Measurements from ENCODE around the gene RAVER2. TPM values are rescaled to one million over a fixed set of nuclear protein-coding genes. Genes with fewer than 3 reads are reported as not detected.

Gene RAVER2
- total RNA-seq, 1 experiment from 2014 or later = 15.1 TPM

DNA sequence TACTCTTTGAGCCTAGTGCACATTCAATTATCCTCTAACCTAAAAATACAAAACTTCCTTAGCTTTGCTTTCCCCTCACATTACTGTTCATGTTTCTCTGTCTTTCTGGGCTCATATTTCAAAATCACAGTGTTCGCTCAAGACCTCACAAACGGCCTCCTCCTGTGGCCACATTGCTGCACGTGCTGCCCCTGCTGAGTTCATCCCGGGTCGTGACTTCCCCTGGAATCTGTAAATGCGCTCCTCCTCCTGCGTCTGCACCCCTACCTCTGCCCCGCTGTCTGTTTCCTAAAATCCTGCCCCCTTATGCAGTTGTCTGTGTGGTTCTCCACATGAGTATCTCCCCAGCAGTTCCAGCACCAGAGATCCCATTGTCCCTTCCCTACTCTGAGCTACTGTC lies 45.5 kb upstream of the RAVER2 start:
- in situ Hi-C loops (cut with HindIII; ENCODE audit: low pct_unique_long_range_greater_than_20kb, low sequenced_read_pairs) = no loop called here
- Histone ChIP-seq H3K4me3 (ENCODE audit: low read depth in 2 of 2, low read length in 2 of 2) (no peak overlapping the region), H3K9me3 (ENCODE audit: control insufficient read depth, insufficient read depth, low read depth, low read length) (no peaks in the 10 kb centered on the region), H3K36me3 (ENCODE audit: control insufficient read depth, insufficient read depth, low read length) (no peaks in the 10 kb centered on the region), H3K27me3 (ENCODE audit: control insufficient read depth, insufficient read depth, low read length) (no peaks in the 10 kb centered on the region), H3K4me1 (ENCODE audit: control insufficient read depth, insufficient read depth, low read length) (no peaks in the 10 kb centered on the region), H3K27ac (ENCODE audit: low read length) (no peak overlapping the region)
- POLR2A ChIA-PET = no interaction called here
- no TSS peak for BruUV-seq (replicated peaks)
- TF ChIP-seq POLR2AphosphoS5 (IDR thresholded peaks at IDR 0.05; ENCODE audit: low read depth, low read length) = no peak
- TF ChIP-seq SIN3A (IDR thresholded peaks at IDR 0.05; ENCODE audit: borderline replicate concordance, insufficient read depth, low read depth, low read length) = no peak
- TF ChIP-seq, protein P1, sequence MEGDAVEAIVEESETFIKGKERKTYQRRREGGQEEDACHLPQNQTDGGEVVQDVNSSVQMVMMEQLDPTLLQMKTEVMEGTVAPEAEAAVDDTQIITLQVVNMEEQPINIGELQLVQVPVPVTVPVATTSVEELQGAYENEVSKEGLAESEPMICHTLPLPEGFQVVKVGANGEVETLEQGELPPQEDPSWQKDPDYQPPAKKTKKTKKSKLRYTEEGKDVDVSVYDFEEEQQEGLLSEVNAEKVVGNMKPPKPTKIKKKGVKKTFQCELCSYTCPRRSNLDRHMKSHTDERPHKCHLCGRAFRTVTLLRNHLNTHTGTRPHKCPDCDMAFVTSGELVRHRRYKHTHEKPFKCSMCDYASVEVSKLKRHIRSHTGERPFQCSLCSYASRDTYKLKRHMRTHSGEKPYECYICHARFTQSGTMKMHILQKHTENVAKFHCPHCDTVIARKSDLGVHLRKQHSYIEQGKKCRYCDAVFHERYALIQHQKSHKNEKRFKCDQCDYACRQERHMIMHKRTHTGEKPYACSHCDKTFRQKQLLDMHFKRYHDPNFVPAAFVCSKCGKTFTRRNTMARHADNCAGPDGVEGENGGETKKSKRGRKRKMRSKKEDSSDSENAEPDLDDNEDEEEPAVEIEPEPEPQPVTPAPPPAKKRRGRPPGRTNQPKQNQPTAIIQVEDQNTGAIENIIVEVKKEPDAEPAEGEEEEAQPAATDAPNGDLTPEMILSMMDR (IDR thresholded peaks at IDR 0.05) = no peak
- TF ChIP-seq TCF7L2 (IDR thresholded peaks at IDR 0.05; ENCODE audit: low read depth, low read length) = no peak
- TF ChIP-seq, protein P2, sequence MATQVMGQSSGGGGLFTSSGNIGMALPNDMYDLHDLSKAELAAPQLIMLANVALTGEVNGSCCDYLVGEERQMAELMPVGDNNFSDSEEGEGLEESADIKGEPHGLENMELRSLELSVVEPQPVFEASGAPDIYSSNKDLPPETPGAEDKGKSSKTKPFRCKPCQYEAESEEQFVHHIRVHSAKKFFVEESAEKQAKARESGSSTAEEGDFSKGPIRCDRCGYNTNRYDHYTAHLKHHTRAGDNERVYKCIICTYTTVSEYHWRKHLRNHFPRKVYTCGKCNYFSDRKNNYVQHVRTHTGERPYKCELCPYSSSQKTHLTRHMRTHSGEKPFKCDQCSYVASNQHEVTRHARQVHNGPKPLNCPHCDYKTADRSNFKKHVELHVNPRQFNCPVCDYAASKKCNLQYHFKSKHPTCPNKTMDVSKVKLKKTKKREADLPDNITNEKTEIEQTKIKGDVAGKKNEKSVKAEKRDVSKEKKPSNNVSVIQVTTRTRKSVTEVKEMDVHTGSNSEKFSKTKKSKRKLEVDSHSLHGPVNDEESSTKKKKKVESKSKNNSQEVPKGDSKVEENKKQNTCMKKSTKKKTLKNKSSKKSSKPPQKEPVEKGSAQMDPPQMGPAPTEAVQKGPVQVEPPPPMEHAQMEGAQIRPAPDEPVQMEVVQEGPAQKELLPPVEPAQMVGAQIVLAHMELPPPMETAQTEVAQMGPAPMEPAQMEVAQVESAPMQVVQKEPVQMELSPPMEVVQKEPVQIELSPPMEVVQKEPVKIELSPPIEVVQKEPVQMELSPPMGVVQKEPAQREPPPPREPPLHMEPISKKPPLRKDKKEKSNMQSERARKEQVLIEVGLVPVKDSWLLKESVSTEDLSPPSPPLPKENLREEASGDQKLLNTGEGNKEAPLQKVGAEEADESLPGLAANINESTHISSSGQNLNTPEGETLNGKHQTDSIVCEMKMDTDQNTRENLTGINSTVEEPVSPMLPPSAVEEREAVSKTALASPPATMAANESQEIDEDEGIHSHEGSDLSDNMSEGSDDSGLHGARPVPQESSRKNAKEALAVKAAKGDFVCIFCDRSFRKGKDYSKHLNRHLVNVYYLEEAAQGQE (IDR thresholded peaks at IDR 0.05; ENCODE audit: insufficient read depth in 1 of 2, low read depth in 2 of 2, low read length in 1 of 2) = no peak
- ATAC-seq = no peak
- CTCF ChIA-PET = no interaction called here
- intact Hi-C loops (cut with micrococcal nuclease; ENCODE audit: unreplicated experiment) = no loop called here
- DNase-seq (ENCODE audit: low read depth, low spot score) = no peak

DNA sequence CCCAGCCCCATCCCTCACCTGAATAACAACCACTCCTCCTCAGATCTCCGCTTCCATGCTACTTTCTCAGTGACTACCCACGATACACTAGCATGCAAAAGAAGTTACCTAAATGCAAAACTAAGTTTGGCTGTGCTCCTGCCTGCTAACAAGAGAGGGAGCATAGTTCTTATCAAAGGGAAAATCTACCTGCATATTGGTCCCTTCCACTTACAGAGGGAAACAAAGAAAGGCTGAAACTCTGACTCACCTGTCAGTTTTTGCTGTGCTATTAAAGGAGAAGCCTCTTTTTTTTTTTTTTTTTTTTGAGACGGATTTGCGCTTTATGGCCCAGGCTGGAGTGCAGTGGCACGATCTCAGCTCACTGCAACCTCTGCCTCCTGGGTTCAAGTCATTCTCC lies 43.8 kb upstream of the RAVER2 start:
- Histone ChIP-seq H3K4me1 (ENCODE audit: control insufficient read depth, insufficient read depth, low read length) (no peaks in the 10 kb centered on the region), H3K27me3 (ENCODE audit: control insufficient read depth, insufficient read depth, low read length) (no peaks in the 10 kb centered on the region), H3K27ac (ENCODE audit: low read length) (no peak overlapping the region), H3K4me3 (ENCODE audit: low read depth in 2 of 2, low read length in 2 of 2) (no peak overlapping the region), H3K9me3 (ENCODE audit: control insufficient read depth, insufficient read depth, low read depth, low read length) (no peaks in the 10 kb centered on the region), H3K36me3 (ENCODE audit: control insufficient read depth, insufficient read depth, low read length) (no peaks in the 10 kb centered on the region)
- ATAC-seq = no peak
- intact Hi-C loops (cut with micrococcal nuclease; ENCODE audit: unreplicated experiment) (no loop called here), in situ Hi-C loops (cut with HindIII; ENCODE audit: low pct_unique_long_range_greater_than_20kb, low sequenced_read_pairs) (loop anchor here (25.0 kb wide), 1 partner anchor 111 kb away; no protein-coding TSS in a partner anchor)
- CTCF ChIA-PET = no interaction called here
- POLR2A ChIA-PET = no interaction called here
- no peak for DNase-seq (ENCODE audit: low read depth, low spot score)
- no TSS peak for BruUV-seq (replicated peaks)
- TF ChIP-seq, protein P1 (IDR thresholded peaks at IDR 0.05) = no peak
- TF ChIP-seq POLR2AphosphoS5 (IDR thresholded peaks at IDR 0.05; ENCODE audit: low read depth, low read length) = no peak
- TF ChIP-seq, protein P2 (IDR thresholded peaks at IDR 0.05; ENCODE audit: insufficient read depth in 1 of 2, low read depth in 2 of 2, low read length in 1 of 2) = no peak
